Measurements from ENCODE around the gene OLFM4. TPM values are rescaled to one million over a fixed set of nuclear protein-coding genes. Genes with fewer than 3 reads are reported as not detected.
"Not testable (repeated sequence)": the region's sequence is repeated elsewhere in the genome, so short reads cannot be mapped to it uniquely, and the experiment has no call there.

The OLFM4 gene
- polyA plus RNA-seq (2013, experiment 1 of 2; ENCODE audit: insufficient read length) = not detected
- polyA plus RNA-seq (2013, experiment 2 of 2; ENCODE audit: insufficient read length) = 0.05 TPM

- DNase-seq = no peak
Measured at GRCh38 chr13:53028637-53029203, at the start of gene OLFM4. OLFM4 (plus strand) TSS chr13:53028813; CDS start chr13:53028837, 24 bp downstream.

GRCh38 chr13:52978989-52979388, 49.6 kb upstream of the OLFM4 start:
- no peak for DNase-seq

GRCh38 chr13:52980695-52981094, 47.9 kb upstream of the OLFM4 start:
- DNase-seq = no peak

- no peak for DNase-seq
Measured at GRCh38 chr13:52983836-52984235, 44.8 kb upstream of the OLFM4 start.

- DNase-seq = no peak
Measured at GRCh38 chr13:52984881-52985363, 43.7 kb upstream of the OLFM4 start.

- DNase-seq = no peak
Measured at GRCh38 chr13:52991344-52992020, 37.1 kb upstream of the OLFM4 start.

GRCh38 chr13:52992110-52992509, 36.5 kb upstream of the OLFM4 start:
- no peak for DNase-seq

GRCh38 chr13:52994051-52994450, 34.6 kb upstream of the OLFM4 start:
- no peak for DNase-seq

GRCh38 chr13:52994865-52995264, 33.7 kb upstream of the OLFM4 start:
- no peak for DNase-seq

GRCh38 chr13:52995946-52996345, 32.7 kb upstream of the OLFM4 start:
- no peak for DNase-seq

GRCh38 chr13:52997951-52998876, 30.4 kb upstream of the OLFM4 start:
- DNase-seq = no peak

GRCh38 chr13:52999093-52999696, 29.4 kb upstream of the OLFM4 start:
- no peak for DNase-seq

- DNase-seq = no peak
Measured at GRCh38 chr13:53001444-53002225, 27.0 kb upstream of the OLFM4 start.

- DNase-seq = no peak
Measured at GRCh38 chr13:53004573-53004972, 24.0 kb upstream of the OLFM4 start.

GRCh38 chr13:53005626-53006025, 23.0 kb upstream of the OLFM4 start:
- no peak for DNase-seq

GRCh38 chr13:53007872-53008271, 20.7 kb upstream of the OLFM4 start:
- DNase-seq = no peak

GRCh38 chr13:53010374-53011105, 18.1 kb upstream of the OLFM4 start:
- no peak for DNase-seq

GRCh38 chr13:53012707-53013106, 15.9 kb upstream of the OLFM4 start:
- DNase-seq = no peak

- no peak for DNase-seq
Measured at GRCh38 chr13:53013113-53013512, 15.5 kb upstream of the OLFM4 start.

GRCh38 chr13:53014018-53014417, 14.6 kb upstream of the OLFM4 start:
- DNase-seq = not testable (repeated sequence)

All from fibroblast of skin of back (primary cell).